Activated naive CD4-positive, alpha-beta T cell treated with Interleukin-2 at 50 U/mL for 16 hours (primary cell): ENCODE measurements around the gene MBP.
"Not testable (repeated sequence)": the region's sequence is repeated elsewhere in the genome, so short reads cannot be mapped to it uniquely, and the experiment has no call there.

Source experiments
- DNase-seq: peaks from one replicate; pipeline ENCODE4 v3.0.0-alpha.2; 2020

MBP gene

DNA sequence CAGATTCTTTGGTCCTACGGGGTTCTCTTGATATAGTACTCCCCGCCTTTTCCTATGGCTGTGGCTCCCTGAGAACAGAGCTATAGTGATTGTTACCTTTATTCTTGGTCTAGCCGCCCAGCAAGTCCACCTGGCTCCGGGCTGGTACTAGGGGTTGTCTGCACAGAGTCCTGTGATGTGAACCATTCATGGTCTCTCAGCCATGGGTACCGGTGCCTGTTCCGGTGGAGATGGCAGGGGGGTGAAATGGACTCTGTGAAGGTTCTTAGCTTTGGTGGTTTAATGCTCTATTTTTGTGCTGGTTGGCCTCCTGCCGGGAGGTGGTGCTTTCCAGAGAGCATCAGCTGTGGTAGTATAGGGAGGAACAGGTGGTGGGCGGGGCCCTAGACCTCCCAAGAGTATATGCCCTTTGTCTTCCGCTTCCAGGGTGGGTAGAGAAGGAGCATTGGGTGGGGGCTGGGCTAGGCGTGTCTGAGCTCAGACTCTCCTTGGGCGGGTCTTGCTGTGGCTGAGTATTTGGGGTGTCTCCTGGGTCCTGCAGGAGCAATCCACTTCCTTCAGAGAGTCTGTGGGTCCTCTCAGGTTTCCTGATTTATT is 166.9 kb downstream of the MBP start:
- DNase-seq = not testable (repeated sequence)

DNA sequence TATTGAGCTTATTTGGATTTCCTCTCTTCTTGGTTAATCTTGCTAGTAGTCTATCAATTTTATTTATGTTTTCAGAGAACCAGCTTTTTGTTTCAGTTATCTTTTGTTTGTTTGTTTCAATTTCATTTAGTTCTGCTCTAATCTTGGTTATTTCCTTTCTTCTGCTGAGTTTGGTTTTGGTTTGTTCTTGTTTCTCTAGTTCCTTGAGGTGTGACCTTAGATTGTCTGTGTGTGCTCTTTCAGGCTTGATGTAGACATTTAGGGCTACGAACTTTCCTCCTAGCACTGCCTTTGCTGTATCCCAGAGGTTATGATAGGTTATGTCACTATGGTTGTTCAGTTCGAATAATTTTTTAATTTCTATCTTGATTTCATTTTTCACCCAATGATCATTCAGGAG is 168.6 kb downstream of the MBP start:
- DNase-seq = no peak

DNA sequence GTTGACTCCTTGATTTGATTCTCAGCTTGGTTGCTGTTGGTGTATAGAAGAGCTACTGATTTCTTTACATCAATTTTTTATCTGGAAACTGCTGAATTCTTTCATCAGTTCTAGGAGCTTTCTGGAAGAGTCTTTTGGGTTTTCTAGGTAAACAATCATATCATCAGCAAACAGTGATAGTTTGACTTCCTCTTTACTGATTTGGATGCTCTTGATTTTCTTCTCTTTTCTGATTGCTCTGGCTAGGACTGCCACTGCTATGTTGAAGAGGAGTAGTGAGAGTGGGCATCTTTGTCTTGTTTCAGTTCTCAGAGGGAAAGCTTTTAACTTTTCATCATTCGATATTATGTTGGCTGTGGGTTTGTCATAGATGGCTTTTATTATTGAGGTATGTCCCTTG is 169.7 kb downstream of the MBP start:
- DNase-seq = no peak

DNA sequence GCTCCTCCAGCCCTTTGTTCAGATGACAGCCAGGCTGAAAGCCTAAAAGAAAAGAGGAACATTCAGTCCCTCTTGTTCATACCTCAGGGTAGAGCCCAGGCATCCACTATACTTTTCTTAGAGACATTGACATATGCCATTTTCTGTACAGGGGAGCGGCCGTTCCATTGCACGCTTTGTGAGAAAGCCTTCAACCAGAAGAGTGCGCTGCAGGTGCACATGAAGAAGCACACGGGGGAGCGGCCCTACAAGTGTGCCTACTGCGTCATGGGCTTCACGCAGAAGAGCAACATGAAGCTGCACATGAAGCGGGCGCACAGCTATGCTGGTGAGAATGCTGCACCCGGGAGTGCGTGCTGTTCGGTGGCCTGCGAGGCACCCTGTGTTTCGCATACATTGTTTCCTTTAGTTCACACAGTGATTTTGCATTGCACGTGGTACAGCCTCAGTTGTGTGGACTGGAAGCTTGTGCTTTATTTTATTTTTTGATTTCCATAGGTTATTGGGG is 172.0 kb downstream of the MBP start:
- no peak for DNase-seq

DNA sequence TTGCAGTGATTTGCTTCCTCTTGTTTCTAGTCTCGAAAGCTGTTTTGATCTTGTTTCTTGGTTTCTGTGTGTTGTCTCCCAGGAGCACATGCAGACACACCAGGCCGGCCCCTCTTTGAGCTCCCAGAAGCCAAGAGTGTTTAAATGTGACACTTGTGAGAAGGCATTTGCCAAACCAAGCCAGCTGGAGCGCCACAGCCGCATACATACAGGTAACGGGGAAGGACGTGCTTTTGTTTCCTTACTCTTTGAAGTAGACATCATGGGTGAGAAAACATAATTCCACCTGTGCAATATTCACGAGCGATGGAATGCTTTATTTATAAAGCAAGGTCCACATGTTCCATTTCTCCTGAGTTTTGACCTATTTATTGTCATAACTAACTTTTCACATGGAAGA is 173.0 kb downstream of the MBP start:
- DNase-seq = no peak

DNA sequence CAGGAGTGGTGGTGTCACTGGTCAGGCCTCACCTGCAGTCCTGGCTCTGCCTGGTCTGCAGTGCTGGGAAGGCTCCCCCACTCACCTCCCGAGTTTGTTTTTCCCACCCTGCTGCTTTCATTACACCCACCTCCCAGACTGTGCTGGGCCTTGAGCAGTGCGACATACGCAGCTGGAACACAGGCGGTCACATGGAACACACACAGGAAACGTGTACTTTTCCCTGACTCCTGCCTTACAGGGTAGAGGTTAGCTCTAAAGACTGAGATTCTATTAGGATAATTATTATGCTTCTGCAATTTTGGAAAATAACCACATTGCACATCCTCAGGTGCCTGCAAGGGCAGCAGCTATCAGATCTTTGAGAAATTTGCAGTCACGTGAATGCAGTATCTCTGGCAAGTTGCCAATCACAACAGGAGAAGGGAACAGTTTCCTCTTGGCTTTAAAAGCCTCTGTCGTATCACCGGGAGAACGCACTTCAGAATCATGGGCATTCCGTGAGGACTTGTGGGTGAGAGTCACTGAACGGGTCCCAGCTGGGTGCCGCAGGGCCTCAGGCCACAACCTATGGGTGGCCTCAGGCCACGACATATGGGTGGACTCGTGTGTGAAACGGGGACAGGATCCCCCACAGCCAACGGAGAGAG is 173.8 kb downstream of the MBP start:
- DNase-seq = no peak

DNA sequence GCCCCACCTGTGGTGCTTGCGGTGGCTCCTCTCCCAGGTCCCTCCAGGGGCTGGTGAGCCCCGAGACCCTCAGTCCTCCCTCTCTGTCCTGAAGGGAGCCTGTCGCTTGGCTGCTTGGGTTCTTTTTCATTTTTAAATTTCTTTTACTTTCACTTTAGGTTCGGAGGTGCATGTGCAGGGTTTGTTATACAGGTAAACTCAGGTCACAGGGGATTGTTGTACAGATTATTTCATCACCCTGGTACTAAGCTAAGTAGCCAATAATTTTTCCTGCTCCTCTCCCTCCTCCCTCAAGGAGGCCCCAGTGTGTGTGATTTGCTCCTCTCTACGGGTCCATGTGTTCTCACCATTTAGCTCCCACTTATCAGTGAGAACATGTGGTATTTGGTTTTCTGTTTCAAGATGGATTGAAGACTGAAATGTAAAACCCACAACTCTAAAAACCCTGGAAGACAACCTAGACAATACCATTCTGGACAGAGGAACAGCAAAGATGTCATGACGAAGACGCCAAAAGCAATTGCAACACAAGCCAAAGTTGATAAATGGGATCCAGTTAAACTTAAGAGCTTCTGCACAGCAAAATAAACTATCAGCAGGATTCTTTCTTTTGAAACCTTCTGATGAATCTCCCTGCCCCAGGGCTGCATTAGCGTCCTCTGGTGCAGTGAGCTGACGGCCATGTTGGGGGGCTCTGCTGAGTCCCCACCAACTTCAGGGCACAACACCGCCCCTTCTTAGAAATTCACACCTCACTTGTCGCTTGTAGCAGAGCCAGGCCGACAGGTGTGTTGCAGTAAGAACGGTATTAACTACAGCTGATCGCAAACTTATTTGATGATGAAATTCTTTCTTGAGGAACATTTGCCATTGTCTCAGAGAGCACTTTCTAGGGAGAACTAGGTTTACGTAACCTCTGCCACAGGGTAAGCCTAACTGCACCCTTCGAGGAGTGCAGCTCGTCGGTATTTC is 174.9 kb downstream of the MBP start:
- no peak for DNase-seq

DNA sequence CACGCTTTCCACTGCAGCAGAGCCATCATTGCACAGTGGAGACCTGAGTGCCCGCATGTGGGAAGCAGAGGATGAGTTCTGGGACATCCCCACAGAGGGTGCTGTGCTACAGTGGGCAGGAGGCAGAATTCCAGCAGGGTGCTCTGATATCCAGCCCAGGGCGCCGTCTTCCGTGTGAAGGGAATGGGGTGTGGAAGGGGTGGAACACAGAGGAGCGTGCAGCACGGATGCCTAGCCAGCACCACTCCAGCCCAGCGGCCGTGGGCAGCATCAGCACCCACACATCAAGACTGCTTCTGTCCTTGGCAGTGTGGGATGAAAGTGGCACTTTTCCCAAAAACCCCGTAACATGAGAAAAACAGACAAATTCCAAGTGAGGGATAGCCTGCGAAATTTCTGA is 175.9 kb downstream of the MBP start:
- no peak for DNase-seq

DNA sequence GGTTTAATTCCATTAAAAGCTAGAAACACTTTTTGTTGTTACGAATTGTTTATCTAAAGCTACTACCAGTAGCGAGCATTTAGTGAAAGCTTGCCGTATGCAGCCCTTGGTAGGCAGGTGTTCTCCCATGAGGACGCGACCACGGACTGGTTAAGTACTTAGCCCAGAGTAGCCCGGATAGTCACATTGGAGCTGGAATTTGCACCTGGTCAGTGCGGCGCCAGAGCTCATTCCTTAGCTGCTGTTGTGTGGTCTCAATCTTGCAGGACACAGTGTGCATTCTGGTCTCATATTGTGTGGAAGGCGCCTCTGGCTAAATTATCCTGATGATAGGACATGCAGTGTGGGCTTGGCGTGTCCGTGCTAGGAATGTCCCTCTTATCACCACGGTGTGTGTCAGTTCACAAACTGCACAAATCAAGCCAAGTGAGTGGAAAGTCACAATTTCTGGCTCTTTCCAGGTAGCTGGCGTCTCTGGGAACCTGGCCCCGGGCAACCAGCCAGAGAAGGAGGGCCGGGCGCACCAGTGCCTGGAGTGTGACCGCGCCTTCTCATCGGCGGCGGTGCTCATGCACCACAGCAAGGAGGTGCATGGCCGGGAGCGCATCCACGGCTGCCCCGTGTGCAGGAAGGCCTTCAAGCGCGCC is 176.9 kb downstream of the MBP start:
- DNase-seq = no peak

DNA sequence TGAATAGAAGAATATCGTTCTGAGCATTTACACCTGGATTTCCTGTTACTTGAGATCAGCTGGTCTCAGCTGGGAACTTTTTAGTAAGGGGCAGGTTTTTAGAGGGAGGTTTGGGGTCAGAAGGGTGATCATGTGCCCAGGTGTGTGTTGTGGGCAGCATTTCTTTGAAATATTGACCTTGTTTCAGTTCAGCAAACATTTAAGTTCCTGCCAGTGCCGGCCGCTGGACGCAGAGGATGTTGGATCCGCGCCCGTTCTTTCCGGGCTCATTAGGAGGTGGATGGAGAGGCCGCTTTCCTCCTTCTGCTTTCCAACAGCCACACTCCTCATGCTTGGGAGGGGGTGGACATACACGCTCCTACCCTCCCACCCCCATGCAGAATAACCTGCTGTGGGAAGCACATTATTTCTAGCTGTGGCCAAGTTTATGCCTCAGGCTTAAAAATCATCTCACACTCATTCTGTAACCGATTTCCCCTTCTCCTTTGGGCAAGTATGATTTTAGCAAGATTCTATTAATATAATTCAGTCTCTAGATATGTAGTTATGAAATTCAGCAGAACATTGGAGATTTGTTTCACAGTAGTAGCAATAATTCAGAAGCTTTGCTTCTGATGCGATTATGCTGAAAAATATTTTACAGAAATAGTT is 178.9 kb downstream of the MBP start:
- DNase-seq = no peak

DNA sequence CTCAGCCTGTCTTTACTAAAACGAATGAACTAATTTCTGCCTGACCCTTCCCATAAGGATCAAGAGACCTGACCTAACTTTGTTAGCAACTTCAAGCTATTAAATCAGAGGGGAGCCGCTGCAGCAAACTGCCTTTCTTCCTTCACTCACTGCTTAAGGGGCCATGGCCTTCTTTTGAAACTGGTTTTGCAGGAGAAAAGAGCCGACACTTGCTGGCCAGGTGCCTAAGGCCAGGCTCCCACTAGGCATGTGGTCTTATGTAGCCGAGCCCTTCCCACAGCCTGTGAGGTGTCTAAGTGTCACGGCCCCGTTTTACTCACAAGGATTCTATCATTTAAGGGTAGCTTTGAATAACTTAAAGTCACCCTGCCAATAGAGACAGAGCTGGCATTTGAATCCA is 179.4 kb downstream of the MBP start:
- no peak for DNase-seq

DNA sequence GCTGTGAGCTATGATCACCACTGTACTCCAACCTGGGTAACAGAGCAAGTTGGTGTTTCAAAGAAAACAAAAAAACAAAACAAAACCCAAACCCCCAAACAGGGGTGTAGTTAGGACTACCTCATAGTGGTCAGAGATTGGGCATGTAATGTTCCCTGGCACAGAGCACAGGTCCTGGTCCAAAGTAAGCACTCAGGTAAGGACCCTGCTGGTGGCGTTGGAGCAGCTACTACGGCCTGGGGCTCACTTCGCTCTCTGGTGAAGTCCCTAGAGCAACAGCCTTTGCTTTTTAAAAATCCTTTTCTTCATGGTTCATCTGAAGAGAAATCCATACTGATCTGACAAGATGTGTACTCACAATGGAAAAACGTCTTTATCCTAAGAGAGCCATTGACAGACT is 179.8 kb downstream of the MBP start:
- DNase-seq = no peak

DNA sequence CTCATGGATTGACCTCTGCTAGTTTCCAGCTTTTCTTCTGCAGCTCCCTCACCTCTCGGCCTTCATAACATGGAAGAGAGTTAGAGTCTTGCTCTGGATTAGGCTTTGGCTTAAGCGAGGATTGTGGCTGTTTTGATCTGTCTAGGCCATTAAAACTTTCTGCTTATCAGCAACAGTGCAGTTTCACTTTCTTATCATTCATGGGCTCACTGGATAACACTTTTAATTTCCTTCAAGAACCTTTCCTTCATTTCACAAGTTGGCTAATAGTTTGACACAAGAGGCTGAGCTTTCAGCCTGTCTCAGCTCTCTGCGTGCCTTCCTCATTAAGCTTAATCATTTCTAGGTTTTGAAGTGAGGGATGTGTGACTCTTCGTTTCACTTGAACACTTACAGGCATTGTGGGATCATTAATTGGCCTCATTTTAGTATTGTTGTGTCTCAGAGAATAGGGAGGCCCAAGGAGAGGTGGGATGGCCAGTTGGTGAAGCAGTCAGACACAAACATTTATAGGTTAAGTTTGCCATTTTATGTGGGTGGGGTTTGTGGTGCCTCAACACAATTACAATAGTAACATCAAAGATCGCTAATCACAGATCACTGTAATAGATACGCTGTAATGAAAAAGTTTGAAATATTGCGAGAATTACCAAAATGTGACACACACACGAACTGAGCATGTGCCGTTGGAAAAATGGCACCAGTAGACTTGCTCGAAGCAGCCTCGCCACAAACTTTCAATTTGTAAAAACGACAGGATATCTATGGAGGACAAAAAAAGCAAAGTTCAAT is 180.9 kb downstream of the MBP start:
- DNase-seq = no peak

DNA sequence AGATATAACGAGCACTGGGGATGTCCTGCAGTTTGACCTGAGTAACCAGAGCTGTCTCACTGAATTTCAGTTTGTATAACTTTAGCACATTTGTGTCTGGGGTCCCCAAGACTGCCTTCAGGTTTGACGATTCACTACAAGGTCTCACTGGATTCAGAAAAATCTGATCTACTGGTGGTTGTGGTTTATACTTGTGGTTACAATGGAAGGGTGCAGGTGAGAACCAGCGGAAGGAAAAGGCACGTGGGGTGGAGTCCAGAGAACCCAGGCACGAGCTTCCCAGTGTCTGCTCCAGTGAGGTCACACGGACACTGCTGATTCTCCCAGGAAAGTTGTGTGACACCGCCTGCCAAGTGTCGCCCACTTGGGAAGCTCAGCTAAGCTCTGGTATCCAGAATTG is 184.2 kb downstream of the MBP start:
- no peak for DNase-seq

DNA sequence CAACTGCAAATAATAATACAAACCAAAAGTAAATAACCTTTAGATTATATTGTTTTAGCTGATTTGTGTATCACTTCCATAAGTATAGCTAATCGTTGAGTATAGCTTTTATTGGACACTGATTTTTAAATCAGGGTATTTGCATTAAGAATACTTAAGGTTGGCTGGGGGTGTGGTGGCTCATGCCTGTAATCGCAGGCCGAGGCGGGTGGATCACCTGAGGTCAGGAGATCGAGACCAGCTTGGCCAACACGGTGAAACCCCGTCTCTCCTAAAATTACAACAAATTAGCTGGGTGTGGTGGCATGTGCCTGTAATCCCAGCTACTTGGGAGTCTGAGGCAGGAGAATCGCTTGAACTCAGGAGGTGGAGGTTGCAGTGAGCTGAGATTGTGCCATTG is 188.2 kb downstream of the MBP start:
- not testable (repeated sequence) for DNase-seq

DNA sequence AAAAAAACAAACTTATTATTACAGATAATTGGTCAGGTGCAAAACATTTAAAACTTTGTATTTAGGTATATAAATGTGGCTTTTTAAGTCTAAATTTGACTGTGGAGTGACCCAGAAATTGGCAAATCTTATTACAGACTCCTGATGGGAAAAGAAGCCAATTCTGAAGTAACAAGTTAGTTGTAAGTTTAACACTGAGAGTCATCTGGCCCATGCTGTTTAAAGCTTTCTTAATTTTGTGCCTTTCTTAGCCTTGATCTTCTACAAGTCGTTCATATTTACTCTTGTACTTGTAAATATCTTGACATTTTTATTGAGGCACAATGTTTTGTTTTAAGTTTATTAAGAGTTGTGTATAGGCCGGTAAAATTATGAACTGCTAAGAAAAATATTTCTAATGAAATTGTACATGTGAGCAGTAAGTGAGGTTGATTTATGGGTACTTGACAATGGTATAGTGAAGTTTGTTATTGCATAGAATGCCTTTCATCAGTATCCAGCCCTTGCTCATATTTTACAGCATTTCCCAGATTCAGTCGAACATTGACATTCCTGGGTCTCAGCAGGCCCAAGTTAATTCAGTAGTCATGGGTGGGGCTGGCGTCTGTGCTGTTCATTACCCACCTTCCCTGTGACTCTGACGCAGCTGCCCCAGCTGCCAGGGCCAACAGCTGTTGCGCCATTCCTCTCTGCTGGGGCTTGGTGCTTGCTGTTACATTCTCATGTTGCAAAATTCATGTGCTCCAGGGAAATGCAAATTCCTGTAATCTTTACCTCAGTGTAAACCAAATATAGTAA is 188.8 kb downstream of the MBP start:
- DNase-seq = no peak

DNA sequence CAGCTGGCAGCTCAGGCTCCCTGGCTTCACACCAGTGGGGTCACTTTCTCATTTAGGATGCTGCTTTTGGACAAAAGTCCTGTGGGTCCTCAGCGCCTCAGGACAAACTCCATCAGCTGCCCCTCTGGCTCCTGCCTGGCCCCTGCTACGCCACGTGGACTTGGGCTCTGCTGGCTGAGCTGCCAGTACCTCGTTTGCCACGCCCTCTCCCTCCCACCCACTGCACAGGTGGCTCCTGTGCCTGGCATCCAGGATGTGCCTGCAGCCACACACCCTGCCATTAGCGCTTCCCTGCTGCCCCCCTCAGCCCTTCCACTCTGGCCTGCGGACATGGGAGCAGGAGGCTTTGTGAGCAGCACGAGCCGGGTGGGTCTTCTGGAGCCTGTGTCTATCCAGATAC is 191.3 kb downstream of the MBP start:
- no peak for DNase-seq

DNA sequence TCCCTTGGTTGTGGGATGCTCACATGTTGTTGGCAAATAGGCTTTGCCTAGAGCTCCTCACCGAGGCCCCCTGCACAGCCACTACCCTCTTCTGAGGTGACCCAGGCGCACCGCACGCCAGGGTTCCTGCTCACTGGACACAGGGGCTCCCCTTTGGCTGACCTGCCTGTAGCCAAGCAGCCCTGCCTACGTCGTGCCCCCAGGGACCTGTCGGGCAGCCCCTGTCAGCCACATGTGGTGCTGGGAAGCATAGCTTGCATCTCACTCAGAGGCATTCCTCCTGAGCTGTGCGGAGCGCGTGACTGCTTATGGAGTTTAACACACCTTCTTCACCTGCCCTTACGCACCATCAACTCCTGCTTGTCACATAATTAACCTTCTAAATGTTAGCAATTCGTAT is 194.0 kb downstream of the MBP start:
- no peak for DNase-seq

DNA sequence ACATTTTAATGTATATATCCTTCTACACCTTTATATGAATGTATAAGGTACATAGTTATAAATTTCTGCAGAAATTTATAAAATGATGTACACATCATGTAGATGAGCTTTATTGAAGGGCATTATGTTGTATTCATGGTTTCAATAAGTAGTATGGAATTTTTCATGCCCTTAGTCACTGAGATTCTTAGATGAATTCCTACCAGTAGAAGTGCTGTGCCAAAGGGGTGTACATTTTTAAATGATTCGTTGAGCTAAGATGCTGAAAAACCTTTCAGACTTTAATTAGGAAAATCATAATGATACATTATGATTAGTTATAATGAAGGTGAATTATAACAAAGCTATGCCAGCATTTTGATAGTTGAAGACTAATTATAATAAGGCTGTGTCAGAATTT is 195.0 kb downstream of the MBP start:
- no peak for DNase-seq

DNA sequence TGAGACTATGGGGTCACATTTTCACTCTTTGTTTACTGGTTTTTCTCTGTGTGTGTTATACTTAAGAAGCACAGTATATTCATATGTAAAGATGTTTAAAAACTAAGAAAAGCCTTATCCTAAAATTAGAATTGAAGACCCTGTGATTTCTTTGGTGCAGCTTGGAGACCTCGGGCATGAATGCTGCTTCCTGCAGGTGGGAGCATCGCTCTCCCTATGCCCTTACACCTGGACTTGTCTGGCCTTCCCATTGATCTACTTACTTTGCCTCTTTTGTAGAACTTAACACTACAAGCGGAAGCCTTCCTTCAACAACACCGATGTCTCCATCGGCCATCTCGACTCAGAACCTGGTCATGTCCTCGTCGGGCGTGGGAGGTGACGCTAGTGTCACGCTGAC is 195.7 kb downstream of the MBP start:
- no peak for DNase-seq

DNA sequence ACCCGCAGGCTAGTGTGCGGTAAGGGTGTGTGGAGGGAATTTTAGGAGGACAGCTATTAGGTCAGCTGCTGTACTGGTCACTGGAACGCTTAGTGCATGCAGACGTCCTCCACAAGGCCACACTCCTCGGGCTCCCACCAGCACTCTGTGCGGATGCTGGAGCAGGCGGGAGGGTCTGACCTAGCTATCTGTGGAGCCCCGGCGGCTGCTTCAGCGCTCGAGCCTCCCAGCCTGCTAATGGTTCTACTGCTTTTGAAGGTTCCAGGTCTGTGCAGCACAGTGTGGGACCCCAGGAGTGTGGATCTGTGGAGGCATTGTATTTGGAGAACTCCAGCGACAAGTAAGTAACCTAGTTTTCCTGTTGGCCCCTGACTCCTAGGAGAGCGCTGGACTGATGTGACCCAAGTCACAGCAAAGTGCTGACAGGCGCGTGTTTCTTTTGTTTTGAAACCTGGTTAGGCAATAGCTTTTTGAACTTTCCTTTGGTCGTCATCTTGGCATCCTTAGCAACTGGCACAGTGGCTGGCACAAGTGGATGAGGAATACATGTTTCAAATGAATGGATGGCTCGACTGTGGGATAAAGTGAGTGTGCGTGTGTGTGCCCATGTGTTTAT is 196.8 kb downstream of the MBP start:
- no peak for DNase-seq
